Measurements from ENCODE around the gene TCP11. TPM values are rescaled to one million over a fixed set of nuclear protein-coding genes. Genes with fewer than 3 reads are reported as not detected.

The TCP11 gene
- not detected for total RNA-seq
- long read RNA-seq: 0 reads

DNA sequence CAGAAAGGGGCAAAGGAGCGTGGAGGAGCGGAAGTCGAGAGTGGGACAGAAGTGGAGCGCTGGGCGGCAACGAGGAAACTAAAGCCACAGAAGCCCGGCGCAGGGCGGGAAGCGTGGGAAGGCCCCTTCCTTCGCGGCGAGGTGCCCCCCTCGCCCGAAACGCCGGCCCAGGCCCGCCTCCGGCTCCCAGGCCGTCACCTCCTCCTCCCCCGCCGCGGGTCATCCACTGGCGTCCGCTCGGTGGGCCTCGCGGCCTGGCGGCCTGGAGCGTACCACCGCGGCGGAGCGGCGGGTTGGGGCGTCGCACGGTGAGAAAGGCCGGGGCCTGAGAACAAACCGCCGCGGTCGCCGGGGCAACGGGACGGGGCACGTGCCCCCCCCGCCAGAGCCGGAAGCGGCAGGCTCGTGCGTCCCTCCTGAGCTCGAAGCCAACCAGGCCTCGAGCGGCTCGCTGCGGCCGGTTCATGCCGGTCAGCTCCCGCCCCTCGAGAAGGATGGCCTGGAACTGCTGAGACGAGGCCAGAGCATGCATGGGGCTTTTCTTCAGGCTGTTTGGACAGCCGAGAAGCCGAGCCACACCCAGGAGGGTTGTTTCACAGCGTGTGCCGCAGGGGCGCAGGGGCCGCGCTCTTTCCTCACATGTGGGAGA, at the start of gene TCP11:
Gene TCP11, minus strand, starts transcription at position 333 of the 649 bp plus-strand sequence. CDS start 469 bp downstream, outside the sequence.
- DNase-seq: peak; percentile 56
- intact Hi-C loops (cut with micrococcal nuclease): loop anchor here (2.0 kb wide), 1 partner anchor 154 kb away; no protein-coding TSS in a partner anchor
- peak; percentile 54 for ATAC-seq

DNA sequence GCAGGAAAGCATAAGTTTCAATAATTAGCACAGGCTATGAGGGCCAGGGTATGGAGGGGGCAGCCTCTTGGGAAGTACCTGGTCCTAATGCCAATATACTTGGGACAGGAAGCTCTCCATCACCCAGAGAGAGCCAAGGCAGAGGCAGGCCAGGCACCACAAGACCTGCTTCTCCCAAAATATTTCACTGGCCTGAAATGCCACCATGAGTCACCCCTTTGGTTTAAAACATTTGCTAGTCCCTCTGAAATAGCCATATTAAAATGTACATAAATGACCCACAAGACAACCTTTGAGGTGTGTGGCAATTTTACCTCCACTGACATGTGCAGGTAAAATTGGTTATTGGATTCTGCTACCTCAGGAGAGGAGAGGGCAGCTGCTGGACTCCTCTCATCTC, 49.2 kb upstream of the TCP11 start:
- intact Hi-C loops (cut with micrococcal nuclease): no loop called here
- no peak for DNase-seq

DNA sequence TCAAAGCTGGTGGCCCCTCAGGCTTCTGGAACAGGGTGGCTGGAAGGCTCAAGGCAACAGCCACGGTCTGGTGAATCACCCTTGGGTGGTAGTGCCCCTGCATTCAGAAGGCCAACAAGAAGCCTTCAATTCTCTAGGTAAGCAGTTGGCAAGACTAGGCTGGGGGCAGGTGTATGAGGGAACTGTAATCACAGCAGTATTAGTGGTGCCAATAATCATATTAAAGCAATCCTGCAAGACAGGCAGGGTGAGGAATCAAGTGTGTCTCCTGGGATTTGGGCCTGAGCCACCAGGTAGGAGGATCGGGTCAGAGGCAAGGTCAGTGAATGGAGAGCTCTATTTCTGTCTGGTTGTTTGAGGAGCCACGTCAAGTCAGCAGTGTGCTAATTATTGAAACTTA, 47.7 kb upstream of the TCP11 start:
- ATAC-seq (no peak), DNase-seq (no peak)
- intact Hi-C loops (cut with micrococcal nuclease): no loop called here

More for the DNA sequence above, 49.2 kb upstream of the TCP11 start:
- ATAC-seq: no peak

DNA sequence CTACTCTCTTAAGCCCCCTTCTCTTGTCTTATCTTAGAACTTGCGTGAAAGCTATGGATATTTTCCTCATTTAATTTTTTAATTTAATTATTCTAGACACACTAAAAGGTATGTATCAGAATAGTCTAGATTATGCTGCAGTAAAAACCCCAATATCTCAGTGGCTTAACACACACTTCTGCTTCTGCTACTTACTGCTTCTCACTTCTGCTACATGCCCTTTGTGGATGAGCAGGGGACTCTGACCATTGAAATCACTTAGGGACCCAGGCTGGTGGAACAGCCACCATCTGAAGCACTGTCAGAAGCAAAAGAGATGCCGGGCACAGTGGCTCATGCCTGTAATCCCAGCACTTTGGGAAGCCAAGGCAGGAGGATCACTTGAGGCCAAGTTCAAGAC, 45.4 kb upstream of the TCP11 start:
- DNase-seq (no peak), ATAC-seq (no peak)
- intact Hi-C loops (cut with micrococcal nuclease): no loop called here

DNA sequence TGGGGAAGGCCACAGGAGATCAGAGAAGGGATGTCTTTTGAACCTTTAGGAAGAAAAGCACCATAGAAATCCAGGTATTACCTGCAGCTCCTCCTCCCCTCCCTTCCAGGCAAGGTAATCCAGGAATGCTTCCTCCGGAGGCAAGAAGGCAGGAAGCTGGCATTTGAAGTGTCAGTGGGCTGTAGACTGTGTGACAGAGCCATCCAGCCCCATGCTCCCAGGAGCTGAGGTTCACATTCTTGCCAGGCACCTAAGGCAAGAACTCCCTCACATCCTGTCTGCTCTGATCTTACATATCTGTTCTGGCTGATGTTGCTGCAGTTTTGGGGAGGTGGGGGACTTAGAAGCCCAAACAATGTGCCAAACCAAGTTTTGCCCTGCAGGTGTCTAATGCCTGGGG, 44.8 kb upstream of the TCP11 start:
- DNase-seq: no peak
- intact Hi-C loops (cut with micrococcal nuclease): no loop called here

DNA sequence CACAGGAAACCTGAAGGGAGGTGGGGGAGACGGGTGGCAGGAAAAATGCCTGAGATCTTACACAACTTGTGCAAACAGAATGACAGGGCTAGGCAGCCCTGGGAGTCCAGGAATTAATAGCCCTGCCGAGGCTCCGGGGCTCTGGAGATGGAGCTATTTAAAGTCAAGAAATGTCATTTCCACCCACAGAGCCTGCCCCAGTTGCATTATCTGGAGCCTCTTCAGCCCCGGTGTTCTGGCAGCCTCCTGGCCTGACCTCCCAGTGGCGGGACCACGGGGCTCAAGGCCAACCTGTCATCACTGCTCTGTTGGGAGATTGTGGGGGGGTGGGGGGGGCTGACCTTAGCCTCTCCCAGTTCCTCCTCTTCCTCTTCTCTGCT, 44.2 kb upstream of the TCP11 start:
- peak; percentile 81 for ATAC-seq
- DNase-seq: peak; percentile 80
- intact Hi-C loops (cut with micrococcal nuclease): no loop called here

More for the DNA sequence above, 44.8 kb upstream of the TCP11 start:
- no peak for ATAC-seq

DNA sequence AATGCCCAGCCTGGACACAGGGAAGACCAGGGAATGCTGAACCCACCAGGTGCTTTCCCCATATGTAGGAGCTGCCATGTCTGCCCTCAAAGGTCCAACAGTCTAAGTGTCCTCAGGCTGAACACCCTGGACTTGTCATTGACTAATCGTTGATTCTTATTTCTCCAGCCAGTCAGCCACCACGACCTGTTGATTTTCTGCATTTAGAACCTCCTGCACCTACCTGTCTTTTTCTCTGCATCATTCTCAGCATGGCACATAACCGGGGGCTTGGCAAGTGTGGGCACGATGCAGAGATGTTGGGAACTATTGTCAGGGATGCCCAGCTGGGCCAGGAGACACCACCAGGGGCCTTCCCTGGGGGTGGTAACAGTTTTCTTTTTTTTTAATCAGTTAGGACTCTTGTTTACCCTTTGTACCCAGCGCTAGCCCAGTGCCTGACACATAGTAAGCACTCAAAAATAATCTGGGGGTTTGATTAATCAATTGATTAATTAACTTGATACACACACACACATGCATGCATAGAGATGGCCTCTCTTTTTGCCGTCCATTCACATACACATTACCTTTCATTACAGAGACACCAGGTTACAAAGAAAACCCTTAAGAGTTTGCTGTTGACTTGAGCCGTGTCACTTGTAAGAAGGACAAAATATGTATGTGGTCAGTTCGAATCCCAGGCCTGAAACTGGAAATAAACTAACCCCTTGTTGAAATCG, 43.6 kb upstream of the TCP11 start:
- DNase-seq (no peak), ATAC-seq (no peak)
- intact Hi-C loops (cut with micrococcal nuclease): no loop called here

DNA sequence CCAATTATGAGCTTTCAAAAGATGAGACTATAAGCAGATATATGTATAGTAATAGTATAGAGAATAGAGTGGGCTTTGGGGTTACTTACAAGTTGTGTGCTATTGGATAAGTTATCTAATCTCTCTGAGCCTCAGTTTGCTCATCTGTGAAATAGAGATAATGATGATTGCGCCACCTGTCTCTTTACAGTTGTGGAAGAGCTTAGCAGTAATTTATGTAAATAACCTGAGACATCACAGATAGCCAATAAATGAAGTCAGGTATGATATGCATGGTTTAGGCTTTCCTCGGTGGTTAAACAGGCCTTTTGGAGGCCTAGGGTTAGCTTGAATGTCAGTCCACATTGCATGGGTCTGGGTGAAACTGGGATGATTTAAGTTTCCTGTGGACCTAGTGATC, 42.8 kb upstream of the TCP11 start:
- no peak for ATAC-seq
- intact Hi-C loops (cut with micrococcal nuclease): no loop called here
- no peak for DNase-seq

DNA sequence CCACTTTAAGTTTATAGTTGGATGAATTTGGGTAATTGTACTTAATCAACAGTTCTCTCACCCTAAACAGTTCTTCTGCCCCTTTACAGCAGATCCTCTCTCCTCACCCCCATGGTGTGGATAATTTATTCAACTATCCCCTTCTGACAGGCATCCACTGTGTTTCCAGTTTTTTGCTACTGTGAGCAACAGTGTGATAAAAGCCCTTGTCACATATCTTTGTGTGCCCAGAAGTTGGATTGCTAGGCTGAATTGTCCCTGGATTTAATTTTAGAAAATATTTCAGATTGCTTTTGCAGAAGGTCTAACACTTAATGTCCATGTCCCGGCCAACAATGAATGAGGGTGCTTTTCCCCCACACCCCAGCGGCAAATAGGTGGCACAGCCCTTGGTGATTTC, 42.1 kb upstream of the TCP11 start:
- peak; percentile 44 for ATAC-seq
- no peak for DNase-seq
- intact Hi-C loops (cut with micrococcal nuclease): no loop called here

DNA sequence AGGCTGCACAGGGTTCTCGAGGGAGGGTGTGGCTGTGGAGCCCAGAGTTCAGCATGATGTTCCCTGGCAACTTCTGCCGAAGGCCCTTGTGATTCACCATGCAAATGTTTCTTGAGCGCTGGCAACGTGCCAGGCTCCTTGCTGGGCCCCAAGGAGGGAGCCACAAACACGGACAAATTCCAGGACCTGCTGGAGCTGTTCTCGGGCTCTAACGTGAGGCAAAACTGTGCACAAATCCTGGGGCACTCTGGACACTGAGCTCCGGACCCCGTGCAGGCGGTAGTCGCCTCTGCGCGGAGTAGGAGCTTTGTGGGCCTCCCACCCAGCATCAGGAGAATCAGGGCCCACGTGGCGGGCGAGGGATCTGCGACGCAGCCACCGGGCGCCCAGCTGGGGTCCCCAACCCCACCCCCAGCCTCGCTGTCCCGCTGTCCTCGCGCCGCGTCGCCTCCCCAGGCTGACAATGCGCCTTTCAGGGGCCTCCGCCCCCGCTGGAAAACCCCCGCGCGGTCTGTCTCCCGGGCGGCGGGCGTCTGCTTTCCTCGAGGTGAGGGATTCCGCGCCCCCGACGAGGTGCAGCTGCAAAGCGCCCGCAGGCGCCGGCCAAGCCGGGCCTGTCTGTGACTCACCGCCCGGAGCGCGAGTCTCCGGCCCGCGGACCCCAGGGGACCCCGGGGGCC, 40.9 kb upstream of the TCP11 start:
- DNase-seq (peak; percentile 72), ATAC-seq (peak; percentile 52)
- intact Hi-C loops (cut with micrococcal nuclease): no loop called here

DNA sequence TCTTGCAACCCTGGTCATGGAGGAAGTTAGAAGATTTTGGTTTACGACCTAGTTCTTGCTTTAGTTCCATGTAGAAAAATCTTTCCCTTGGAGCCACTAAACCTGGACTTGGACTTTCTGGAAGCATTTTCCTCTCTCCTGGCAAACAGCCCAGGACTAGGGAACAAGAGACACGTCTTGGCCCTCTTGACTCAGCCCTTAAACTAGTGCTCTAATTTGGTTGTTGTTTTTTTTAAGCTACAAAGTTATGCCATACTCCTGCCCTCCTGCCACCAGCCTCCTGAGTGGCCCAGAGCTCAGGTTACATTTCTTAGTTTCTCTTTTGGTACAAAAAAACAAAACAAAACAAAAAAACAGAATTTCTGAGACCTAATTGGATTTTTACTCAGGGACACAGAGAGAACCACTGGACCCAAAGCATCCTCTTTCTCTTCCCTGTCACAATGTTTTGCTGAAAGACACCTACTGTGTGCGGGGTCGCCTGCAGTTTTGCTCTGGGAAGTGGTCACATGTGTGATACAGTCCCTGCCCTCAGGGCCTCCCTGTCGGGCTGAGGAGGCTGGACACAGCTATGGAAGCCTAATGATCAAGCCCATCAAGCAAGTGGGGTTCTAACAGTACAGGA, 40.3 kb upstream of the TCP11 start:
- DNase-seq (no peak), ATAC-seq (peak; percentile 47)
- intact Hi-C loops (cut with micrococcal nuclease): no loop called here

DNA sequence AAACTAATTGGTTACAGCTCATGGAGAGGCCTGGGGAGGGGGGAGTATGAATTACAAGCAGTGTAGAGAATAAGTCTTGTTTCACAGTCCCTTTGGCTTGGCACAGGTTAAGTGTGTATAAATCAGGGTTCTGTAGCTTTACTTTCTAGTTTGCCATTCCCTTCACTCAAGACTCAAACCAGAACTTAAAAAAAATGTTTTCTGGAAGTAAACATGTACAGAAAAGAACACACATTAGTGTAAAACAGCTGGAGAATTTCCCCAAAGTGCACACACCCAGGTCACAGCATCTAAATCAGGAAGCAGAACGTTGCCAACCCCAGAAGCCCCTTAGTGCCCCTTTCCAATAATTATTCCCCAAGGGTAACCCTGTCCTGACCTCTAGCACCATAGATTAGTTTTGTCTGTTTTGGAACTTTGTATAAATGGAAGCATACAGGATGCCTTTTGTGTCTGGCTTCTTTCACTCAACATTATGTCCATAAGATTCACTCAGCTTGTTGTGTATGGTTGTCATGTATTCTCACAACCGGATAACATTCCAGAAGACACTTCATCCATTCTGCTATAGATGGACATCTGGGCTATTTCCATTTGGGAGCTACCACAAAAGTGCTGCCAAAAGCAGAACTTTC, 38.9 kb upstream of the TCP11 start:
- no peak for DNase-seq
- intact Hi-C loops (cut with micrococcal nuclease): no loop called here
- no peak for ATAC-seq

DNA sequence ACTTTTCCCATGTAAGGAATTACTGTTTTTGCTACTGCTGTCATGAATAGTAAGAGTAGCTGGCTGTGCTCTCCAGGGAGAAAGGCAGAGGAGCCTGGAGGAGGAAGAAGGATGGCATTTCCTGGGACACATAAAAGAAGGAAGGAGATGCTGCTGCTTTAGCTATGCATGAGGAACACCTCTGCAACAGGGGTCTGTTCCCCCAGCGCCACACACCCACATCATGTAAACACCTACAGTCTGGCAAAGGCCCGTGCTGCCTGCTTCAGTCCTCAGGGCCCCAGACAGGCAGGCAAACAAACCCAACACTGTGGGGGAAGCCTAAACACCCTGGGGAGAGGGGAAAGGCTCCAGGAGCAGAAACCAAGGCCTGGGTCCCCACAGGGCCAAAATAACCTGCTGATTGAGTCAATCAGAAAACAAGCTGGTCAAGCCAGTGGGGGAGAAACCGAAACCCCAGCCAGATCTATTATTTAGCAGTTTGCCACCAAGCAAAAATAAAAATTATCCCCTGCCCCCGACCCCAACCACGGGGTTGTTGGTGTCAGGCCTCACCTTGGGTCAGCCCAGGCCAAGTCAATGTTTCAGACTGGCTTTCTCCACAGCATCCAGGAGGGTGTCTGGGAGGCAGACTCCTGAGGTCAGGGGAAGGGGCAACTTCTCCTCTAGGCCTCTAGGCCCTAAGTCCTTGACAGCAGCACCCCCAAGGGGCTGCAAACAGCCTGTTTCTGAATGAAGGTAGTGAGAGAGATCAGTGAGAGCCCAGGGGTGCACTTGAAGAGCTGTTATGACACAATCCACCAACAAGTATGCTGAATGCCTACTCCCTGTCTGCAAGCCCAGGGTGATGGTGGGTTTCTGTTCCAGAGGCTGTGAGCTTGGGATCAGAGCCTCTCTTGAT, 38.0 kb upstream of the TCP11 start:
- ATAC-seq (no peak), DNase-seq (no peak)
- intact Hi-C loops (cut with micrococcal nuclease): no loop called here

DNA sequence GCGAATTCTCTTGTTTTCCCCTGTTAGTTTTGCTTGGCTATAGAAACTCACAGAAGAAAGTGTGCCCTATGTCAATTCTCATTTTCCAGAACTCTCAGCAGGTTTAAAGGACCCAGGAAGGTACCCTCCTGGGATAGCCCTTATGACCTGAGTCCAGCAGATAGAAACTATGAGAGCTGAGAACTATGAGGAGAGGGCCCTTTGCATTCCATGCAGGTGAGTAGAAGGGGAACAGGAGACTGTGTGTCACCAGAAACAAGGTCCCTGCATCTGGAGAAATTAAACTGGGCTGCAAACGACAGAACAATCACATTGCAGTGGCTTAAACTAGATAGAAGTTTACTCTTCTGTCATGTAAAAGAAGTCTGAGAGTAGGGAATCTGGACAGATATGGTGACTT, 36.9 kb upstream of the TCP11 start:
- intact Hi-C loops (cut with micrococcal nuclease): no loop called here
- DNase-seq: no peak
- ATAC-seq: no peak

DNA sequence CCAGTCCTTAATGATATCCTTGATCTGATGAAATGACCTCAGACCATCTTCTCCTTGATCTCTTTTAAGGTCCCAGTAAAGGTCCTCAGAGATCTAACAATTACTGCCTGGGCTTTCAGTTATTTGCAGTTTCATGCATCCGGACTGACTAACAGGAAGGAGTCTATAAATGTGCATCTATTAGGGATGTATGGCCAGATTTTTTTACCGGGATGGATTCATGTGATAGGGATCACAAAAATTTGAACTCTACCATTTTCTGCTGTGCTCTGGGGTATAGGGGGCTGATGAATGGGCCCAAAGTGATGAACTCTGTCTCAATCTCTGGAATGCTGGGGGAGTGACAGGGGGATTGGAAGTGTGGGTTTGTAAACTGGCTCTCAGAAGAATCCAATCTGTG, 36.5 kb upstream of the TCP11 start:
- ATAC-seq: no peak
- no peak for DNase-seq
- intact Hi-C loops (cut with micrococcal nuclease): no loop called here

DNA sequence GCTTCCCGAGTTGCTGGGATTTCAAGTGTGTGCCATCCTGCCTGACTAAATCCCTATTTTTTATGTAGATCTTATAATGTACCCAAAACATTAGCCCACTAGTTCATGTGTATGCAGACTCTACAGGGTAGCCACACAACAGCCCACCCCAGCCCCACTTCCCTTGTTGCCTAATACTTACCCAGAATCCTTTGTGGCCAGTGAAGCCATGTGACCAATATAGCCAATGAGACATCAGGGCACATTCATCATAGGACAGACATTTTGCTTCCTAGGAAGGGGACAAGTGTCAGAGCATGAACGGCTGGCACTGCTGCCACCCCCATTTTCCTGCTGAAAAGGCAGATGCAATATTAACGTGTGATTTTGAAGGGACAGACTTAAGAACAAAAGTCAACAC, 36.0 kb upstream of the TCP11 start:
- intact Hi-C loops (cut with micrococcal nuclease): no loop called here
- DNase-seq (no peak), ATAC-seq (no peak)

DNA sequence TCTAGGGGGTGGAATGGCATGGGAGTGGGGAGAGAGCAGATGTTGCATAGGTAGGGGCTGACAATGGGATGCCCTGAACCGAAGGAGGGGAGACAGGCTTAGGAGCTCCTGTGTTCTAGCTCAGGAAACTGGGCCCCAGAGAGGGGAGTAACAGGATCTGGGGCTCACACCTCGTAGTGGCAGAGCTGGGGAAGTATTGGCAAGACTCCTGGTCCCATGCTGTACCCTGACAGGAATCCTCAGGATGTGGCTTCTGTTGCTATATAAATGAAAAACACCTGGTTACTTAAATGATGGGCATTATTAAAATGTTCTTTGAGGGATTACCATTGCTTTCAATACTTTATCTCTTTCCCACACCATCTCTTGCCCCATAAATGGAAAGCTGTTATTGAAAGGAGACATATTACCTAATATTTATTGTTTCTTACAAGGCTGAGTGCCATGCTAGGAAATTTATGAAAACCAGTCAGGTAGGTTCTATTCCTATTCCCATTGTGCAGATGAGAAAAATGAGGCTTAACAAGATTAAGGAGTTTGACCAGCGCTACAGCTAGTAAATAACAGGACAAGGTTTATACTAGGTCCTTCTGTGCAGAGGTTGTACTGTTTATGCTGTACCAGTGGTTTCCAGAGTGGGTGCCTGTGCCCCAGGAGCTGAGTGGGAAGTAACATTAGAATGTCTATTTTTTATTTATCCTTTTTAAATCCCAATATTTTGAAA, 35.3 kb upstream of the TCP11 start:
- intact Hi-C loops (cut with micrococcal nuclease): no loop called here
- ATAC-seq (no peak), DNase-seq (no peak)

DNA sequence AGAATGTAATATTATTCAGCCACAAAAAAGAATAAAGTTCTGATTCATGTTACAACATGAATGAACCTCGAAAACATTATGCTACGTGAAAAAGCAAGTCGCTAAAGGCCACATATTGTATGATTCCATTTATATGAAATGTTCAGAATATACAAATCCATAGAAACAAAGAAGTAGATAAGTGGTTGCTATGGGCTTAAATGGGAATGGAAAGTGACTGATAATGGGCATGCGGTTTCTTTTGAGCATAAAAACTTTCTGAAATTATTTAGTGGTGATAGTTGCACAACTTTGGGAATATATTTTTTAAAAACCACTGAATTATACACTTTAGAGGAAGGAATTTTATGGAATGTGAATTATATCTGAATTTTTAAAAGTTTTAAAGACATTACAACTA, 33.4 kb upstream of the TCP11 start:
- ATAC-seq (no peak), DNase-seq (no peak)
- intact Hi-C loops (cut with micrococcal nuclease): no loop called here
